Stomach (tissue), 9 donors: ENCODE results near the gene CDK11B. TPM values are rescaled to one million over a fixed set of nuclear protein-coding genes. Genes with fewer than 3 reads are reported as not detected.

Source experiments
- DNase-seq, 2 donors: peaks; one replicate each; pipeline versions ENCODE4 v3.0.0 to v3.0.0-alpha.2; 2013 to 2019
- H3K27ac ChIP-seq, 5 donors: fragments of 200-600 bp in 4 of 5; sonication (generic) in 4 of 5; one replicate each; pipeline ENCODE4 v1.5.1; 2013 to 2019; ENCODE audit warnings: mild to moderate bottlenecking in 1 of 5, moderate library complexity in 1 of 5
- H3K27me3 ChIP-seq, 3 donors: fragments of 200-600 bp; sonication (generic); one replicate each; pipeline ENCODE4 v1.5.1; 2017 to 2019; ENCODE audit warnings: mixed run types in 1 of 3
- H3K36me3 ChIP-seq, 4 donors: fragments of 200-600 bp; sonication (generic); 1 replicate in 3 of 4; 2 replicates in 1 of 4; pipeline ENCODE4 v1.5.1; 2016 to 2019
- H3K4me1 ChIP-seq, 4 donors: fragments of 200-600 bp; sonication (generic); one replicate each; pipeline ENCODE4 v1.5.1; 2016 to 2019
- H3K4me3 ChIP-seq, 4 donors: fragments of 200-600 bp; sonication (generic) in 3 of 4; one replicate each; pipeline ENCODE4 v1.5.1; 2016 to 2019; ENCODE audit warnings: mild to moderate bottlenecking in 1 of 4
- H3K9me3 ChIP-seq, 4 donors: fragments of 200-600 bp; sonication (generic); one replicate each; pipeline ENCODE4 v1.5.1; 2016 to 2019
- EP300 ChIP-seq: sonication (generic); formaldehyde crosslinking; IDR thresholded peaks from one replicate; pipeline ENCODE4 v1.6.1; 2017; ENCODE audit warnings: antibody characterized with exemption
- POLR2A ChIP-seq, 4 donors: fragments of 450-650 bp; IDR thresholded peaks; one replicate each; pipeline ENCODE4 v1.6.1; 2016; ENCODE audit warnings: antibody characterized with exemption in 4 of 4, control low read depth in 2 of 4, mild to moderate bottlenecking in 1 of 4, moderate library complexity in 1 of 4
- POLR2AphosphoS5 ChIP-seq, 3 donors: sonication (generic); formaldehyde crosslinking; IDR thresholded peaks; one replicate each; pipeline ENCODE4 v1.6.1; 2016; ENCODE audit warnings: antibody characterized with exemption in 3 of 3
- WGBS, 5 donors: extraction: QIAGEN DNeasy Blood & Tissue Kit in 3 of 5; methylation state at CpG; one replicate each; pipeline versions ENCODE4 v1.1.5 to v1.1.7; 2013 to 2018; 5-methylcytosine and 5-hydroxymethylcytosine counted together
- intact Hi-C: fragments of 100-400 bp; cut with DNase I; formaldehyde crosslinking; loops from one replicate; pipeline ENCODE4 v1.15.1; 2023; ENCODE audit warnings: low total_unique reads
- polyA plus RNA-seq, 3 donors: library from polyadenylated mRNA; stranded (reverse); fragments of 200-250 nt; gene quantifications; one replicate each; pipeline ENCODE4 v1.2.3, GENCODE V29; 2013
- total RNA-seq, 5 donors: library from RNA; depleted of rRNA; stranded (reverse); fragments of >200 nt; gene quantifications; one replicate each; pipeline versions ENCODE4 v1.1.0 to v1.2.3, GENCODE V29; 2014 to 2016
- TF ChIP-seq, protein P1 (sequence below), 7 experiments: fragments of 450-650 bp in 4 of 7; fragments of 200-600 bp in 3 of 7; sonication (generic) in 3 of 7; IDR thresholded peaks; one replicate each; pipeline ENCODE4 v1.5.1; 2016 to 2019; ENCODE audit warnings: antibody characterized with exemption in 7 of 7, control low read depth in 2 of 7, mild to moderate bottlenecking in 1 of 7
- donor health status: healthy with polysubstance abuse.
- donor health status: Bipolar disorder and iron deficiency.
- donor health status: healthy.

The CDK11B gene
- total and polyA plus RNA-seq, 8 donors, result 9.0 to 62.6 (median 28.6) TPM

DNA sequence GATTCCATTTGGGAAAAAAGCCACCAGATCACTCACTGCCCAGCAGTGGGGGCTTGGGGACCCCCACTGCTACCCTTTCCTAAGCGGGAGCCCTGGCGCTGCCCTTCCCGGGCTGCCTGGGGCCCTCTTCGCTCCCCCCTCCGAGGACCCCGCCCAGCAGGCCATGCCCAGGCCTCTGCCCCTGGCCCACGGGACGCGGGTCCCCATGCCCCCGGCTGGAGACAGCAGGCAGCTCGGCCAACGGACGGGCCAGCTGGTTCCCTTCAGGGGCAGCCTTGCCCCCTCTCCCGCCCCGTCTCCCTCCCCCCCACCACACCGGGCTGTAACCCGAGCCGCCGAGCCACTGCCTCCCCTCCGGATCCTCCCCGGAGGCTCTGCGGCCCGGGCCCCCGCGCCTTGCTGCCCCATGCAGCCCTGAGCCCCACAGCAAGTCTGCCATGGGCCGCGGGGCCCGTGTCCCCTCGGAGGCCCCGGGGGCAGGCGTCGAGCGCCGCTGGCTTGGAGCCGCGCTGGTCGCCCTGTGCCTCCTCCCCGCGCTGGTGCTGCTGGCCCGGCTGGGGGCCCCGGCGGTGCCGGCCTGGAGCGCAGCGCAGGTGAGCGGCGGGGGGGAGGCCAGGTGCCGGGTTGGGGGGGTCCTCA, 26.9 kb downstream of the CDK11B start, which contains the start of gene MMP23B:
Gene MMP23B, plus strand, starts transcription at position 392 of the 639 bp plus-strand sequence. Its CDS starts 46 bp downstream, at position 438.
- H3K27ac ChIP-seq, result peak within 1 kb of the TSS; percentile 66 to 87 (median 74)
- intact Hi-C loops, result no loop called here
- 2 to 13% (median 3%) methylated on average over 4 to 48 of the region's 48 CpGs for WGBS, 5 donors

DNA sequence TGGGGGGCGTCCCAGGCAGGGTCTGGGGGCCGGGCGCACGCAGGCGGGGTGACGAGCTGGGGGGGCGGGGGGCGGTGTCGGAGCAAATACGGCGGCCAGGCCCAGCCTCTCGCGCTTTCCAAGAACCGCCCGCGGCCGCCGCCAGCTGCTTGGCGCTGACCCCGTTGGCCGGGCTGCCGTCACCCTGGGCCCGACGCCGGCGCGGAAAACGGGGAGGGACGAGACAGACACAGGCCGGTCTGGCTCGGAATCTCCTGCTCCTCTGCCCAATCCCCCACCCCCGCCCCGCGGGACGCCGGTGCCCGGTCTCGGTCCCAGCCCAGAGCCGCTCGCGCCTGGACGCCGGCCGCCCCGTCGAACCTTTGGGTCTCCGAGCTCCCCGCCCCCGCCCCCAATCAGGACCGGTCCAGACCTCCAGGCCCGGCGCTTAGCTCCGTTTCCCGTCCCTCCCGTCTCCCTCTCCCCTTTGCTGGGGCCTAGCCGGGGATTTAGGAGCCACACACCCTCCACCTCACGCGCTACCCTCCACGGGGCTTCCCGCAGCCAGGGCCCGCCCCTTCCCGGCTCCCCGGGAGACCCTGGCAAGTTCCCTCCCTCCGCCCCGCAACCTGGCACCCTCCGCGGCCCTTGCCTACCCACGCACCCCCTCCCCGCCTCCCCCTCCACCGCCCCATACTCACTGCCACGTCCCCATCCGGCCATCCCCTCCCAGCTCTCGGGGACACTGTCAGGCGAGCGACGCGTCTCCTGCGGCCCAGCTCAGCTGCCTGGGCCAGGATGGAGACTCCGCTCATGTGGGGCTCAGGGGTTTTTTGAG, 27.6 kb downstream of the CDK11B start:
- Histone ChIP-seq H3K27ac (peak overlapping the region; percentile 66 to 87 (median 74)), H3K4me3 (peak overlapping the region; percentile 23 to 41 (median 34)), H3K36me3 (peaks cover 4 to 30% (median 23%) of the 10 kb centered on the region in 4 donors), H3K9me3 (no peaks in the 10 kb centered on the region), H3K4me1 (peaks cover 25 to 36% (median 26%) of the 10 kb centered on the region in 4 donors), H3K27me3 (peaks cover 0 to 41% (median 25%) of the 10 kb centered on the region in 3 donors)
- intact Hi-C loops, result no loop called here
- TF ChIP-seq EP300, result no peak
- TF ChIP-seq POLR2A (IDR thresholded peaks at IDR 0.05), result no peak
- TF ChIP-seq POLR2AphosphoS5 (IDR thresholded peaks at IDR 0.05), result no peak
- TF ChIP-seq, protein P1, sequence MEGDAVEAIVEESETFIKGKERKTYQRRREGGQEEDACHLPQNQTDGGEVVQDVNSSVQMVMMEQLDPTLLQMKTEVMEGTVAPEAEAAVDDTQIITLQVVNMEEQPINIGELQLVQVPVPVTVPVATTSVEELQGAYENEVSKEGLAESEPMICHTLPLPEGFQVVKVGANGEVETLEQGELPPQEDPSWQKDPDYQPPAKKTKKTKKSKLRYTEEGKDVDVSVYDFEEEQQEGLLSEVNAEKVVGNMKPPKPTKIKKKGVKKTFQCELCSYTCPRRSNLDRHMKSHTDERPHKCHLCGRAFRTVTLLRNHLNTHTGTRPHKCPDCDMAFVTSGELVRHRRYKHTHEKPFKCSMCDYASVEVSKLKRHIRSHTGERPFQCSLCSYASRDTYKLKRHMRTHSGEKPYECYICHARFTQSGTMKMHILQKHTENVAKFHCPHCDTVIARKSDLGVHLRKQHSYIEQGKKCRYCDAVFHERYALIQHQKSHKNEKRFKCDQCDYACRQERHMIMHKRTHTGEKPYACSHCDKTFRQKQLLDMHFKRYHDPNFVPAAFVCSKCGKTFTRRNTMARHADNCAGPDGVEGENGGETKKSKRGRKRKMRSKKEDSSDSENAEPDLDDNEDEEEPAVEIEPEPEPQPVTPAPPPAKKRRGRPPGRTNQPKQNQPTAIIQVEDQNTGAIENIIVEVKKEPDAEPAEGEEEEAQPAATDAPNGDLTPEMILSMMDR (IDR thresholded peaks at IDR 0.05), result no peak
- 5 to 32% (median 6%) methylated on average over 17 to 79 of the region's 79 CpGs for WGBS, 5 donors
- DNase-seq, result peak; percentile 42 to 91

More for the DNA sequence above, 26.9 kb downstream of the CDK11B start, which contains the start of gene MMP23B:
- Histone ChIP-seq H3K9me3 (no peaks in the 10 kb centered on the region), H3K27me3 (peaks cover 0 to 41% (median 25%) of the 10 kb centered on the region in 3 donors), H3K36me3 (peaks cover 9 to 34% (median 29%) of the 10 kb centered on the region in 4 donors), H3K4me1 (peaks cover 24 to 29% (median 26%) of the 10 kb centered on the region in 4 donors), H3K4me3 (peak within 1 kb of the TSS; percentile 23 to 41 (median 34))
- no peak for TF ChIP-seq EP300
- no peak for TF ChIP-seq POLR2AphosphoS5 (IDR thresholded peaks at IDR 0.05)
- no peak for TF ChIP-seq POLR2A (IDR thresholded peaks at IDR 0.05)
- TF ChIP-seq, protein P1 (IDR thresholded peaks at IDR 0.05), result no peak
- DNase-seq, result peak in 1 of 2 donors; percentile 81

DNA sequence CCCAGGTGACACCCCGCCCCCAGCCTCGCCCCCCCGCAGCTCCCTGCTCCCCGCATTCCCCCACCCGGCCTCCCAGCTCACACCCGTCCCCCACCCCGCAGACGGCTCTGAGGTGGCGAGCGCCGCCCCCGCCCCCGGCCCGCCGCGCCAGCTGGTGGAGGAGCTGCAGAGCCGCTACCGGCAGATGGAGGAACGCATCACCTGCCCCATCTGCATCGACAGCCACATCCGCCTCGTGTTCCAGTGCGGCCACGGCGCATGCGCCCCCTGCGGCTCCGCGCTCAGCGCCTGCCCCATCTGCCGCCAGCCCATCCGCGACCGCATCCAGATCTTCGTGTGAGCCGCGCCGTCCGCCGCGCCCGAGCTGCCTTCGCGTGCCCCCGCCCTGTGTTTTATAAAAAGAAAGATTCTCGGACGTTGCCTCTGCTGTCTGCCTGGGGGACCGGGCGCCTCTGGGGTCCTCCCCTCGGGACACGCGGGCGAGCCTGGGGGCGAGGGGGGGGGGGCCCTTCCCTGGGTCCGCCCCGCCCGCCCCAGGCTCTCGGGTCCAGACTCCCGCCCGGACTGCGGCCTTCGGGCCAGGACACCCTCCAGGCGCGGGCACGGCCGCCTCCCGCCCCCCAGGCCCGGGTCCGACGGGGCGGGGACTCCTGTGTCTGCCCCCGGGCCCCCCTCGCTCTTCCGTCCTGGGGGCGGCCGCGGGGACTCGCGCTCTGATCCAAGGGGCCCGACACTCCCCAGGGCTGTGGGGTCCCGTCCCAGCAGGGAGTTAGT, 28.4 kb downstream of the CDK11B start:
- 10 to 36% (median 25%) methylated on average over 32 to 81 of the region's 81 CpGs for WGBS, 5 donors
- Histone ChIP-seq H3K27me3 (peaks cover 0 to 41% (median 25%) of the 10 kb centered on the region in 3 donors), H3K9me3 (no peaks in the 10 kb centered on the region), H3K4me3 (peak overlapping the region; percentile 23 to 41 (median 34)), H3K27ac (peak overlapping the region; percentile 37 to 87 (median 74)), H3K36me3 (peaks cover 4 to 32% (median 26%) of the 10 kb centered on the region in 4 donors), H3K4me1 (peaks cover 25 to 36% (median 26%) of the 10 kb centered on the region in 4 donors)
- TF ChIP-seq, protein P1 (IDR thresholded peaks at IDR 0.05), result no peak
- no peak for TF ChIP-seq EP300
- TF ChIP-seq POLR2AphosphoS5 (IDR thresholded peaks at IDR 0.05), result peak in 2 of 3 donors; percentile 49 to 52
- TF ChIP-seq POLR2A (IDR thresholded peaks at IDR 0.05), result no peak
- intact Hi-C loops, result no loop called here
- DNase-seq, result peak; percentile 69 to 97
